NB4 (cell line): ENCODE measurements around the gene TBC1D9.

Experiments
- POLR2A ChIP-seq: IDR thresholded peaks from 2 replicates; pipeline ENCODE4 v1.6.1; 2011; ENCODE audit warnings: mild to moderate bottlenecking; ENCODE audit not compliant: insufficient read length; ENCODE audit errors: extremely low read depth
- TF ChIP-seq, protein P1 (sequence below): IDR thresholded peaks from one replicate; pipeline ENCODE4 v1.5.1; 2012; ENCODE audit warnings: low read depth, low read length

DNA sequence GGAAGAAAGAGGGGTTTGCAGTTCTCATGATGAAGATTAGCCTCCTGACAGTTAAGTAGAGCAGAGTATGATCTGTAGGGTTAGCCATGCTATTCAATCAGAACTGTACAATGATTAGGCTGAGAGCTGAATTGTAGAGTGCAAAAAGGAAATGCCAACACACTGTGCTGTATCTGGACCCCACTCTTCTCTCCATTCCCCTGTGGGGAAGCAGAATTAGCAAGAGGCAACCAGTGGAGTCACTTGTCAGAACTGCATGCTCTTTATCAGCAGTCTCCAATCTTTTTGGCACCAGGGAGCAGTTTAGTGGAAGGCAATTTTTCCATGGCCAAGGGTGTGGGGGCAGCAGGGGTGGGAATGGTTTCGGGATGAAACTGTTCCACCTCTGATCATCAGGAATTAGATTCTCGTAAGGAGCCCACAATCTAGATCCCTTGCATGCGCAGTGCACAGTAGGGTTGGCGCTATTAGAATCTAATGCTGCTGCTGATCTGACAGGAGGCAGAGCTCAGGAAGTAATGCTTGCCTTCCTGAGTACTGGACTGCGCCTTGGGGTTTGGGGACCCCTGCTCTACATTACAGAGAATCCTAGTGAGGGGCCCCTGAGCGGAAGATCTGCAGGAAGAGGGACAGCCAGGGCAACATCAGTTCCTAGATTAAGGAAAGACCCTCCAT lies 19.4 kb downstream of the TBC1D9 start:
- TF ChIP-seq, protein P1, sequence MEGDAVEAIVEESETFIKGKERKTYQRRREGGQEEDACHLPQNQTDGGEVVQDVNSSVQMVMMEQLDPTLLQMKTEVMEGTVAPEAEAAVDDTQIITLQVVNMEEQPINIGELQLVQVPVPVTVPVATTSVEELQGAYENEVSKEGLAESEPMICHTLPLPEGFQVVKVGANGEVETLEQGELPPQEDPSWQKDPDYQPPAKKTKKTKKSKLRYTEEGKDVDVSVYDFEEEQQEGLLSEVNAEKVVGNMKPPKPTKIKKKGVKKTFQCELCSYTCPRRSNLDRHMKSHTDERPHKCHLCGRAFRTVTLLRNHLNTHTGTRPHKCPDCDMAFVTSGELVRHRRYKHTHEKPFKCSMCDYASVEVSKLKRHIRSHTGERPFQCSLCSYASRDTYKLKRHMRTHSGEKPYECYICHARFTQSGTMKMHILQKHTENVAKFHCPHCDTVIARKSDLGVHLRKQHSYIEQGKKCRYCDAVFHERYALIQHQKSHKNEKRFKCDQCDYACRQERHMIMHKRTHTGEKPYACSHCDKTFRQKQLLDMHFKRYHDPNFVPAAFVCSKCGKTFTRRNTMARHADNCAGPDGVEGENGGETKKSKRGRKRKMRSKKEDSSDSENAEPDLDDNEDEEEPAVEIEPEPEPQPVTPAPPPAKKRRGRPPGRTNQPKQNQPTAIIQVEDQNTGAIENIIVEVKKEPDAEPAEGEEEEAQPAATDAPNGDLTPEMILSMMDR: no peak
- no peak for TF ChIP-seq POLR2A
